Astrocyte of the cerebellum (primary cell): Measurements from ENCODE around the gene ANXA2.

ENCODE experiments used
- DNase-seq: peaks from one replicate; pipeline ENCODE4 v3.0.0-alpha.2; 2011; ENCODE audit warnings: low read depth
- H3K4me3 ChIP-seq: 2 replicates; pipeline ENCODE4 v1.5.1; 2011; ENCODE audit warnings: mild to moderate bottlenecking, low read depth, low read length, moderate library complexity
- in situ Hi-C: cut with HindIII; loops from 2 replicates; pipeline ENCODE4 v1.10.0; 2017; ENCODE audit warnings: low sequenced_read_pairs
- TF ChIP-seq, protein P1 (sequence below): IDR thresholded peaks from 2 replicates; pipeline ENCODE4 v1.5.1; 2012; ENCODE audit warnings: low read length, low read depth, moderate library complexity, mild to moderate bottlenecking; ENCODE audit errors: missing control alignments

Gene ANXA2

GRCh38 chr15:60372227-60372626 lies 25.6 kb downstream of the ANXA2 start:
- H3K4me3 ChIP-seq: no peak overlapping the region
- in situ Hi-C loops: no loop called here
- DNase-seq: no peak
- TF ChIP-seq, protein P1, sequence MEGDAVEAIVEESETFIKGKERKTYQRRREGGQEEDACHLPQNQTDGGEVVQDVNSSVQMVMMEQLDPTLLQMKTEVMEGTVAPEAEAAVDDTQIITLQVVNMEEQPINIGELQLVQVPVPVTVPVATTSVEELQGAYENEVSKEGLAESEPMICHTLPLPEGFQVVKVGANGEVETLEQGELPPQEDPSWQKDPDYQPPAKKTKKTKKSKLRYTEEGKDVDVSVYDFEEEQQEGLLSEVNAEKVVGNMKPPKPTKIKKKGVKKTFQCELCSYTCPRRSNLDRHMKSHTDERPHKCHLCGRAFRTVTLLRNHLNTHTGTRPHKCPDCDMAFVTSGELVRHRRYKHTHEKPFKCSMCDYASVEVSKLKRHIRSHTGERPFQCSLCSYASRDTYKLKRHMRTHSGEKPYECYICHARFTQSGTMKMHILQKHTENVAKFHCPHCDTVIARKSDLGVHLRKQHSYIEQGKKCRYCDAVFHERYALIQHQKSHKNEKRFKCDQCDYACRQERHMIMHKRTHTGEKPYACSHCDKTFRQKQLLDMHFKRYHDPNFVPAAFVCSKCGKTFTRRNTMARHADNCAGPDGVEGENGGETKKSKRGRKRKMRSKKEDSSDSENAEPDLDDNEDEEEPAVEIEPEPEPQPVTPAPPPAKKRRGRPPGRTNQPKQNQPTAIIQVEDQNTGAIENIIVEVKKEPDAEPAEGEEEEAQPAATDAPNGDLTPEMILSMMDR: no peak

DNA sequence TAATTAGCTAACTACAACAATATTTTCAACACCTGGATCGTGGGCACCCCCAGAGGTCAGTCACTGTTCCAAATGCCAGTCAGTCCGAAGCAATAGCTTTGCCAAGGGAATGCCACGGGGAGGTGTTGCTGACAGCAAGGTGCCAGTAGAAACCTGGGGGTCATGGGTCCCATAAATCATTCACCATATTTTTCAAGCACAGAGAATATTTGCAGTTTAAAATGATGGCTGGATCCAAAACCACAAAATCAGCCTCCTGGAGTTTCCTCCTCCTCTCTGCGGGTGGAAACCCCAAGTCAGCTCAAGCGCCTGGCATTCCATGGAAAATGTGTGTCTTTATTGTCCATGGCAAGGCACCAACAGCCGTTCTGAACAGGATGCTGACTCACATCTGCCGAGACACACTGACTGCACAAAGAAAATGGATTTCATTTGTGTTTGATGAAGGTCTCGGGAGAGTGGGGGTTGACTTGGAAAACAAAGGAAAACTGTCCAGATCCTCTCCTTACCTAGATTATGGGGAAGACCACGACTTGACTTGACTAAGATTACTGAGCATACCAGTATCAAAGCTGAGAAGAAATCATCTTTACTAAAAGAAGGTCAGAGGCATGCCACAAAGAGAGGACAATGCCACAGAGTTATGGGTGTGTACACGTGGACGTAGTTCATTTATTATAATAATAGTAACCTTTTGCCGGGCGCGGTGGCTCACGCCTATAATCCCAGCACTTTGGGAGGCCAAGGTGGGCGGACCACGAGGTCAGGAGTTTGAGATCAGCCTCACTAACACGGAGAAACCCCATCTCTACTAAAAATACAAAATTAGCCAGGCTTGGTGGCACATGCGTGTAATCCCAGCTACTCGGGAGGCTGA lies 26.4 kb downstream of the ANXA2 start:
- TF ChIP-seq, protein P1: no peak
- no peak overlapping the region for H3K4me3 ChIP-seq
- in situ Hi-C loops: no loop called here
- peak; percentile 100 for DNase-seq

- H3K4me3 ChIP-seq: no peak overlapping the region
- TF ChIP-seq, protein P1: no peak
- in situ Hi-C loops: no loop called here
- no peak for DNase-seq
Observed at GRCh38 chr15:60370869-60371136, 27.0 kb downstream of the ANXA2 start.

- in situ Hi-C loops: no loop called here
- TF ChIP-seq, protein P1: no peak
- DNase-seq: no peak
- no peak overlapping the region for H3K4me3 ChIP-seq
Observed at GRCh38 chr15:60370105-60370868, 27.5 kb downstream of the ANXA2 start.

GRCh38 chr15:60369696-60370095 lies 28.1 kb downstream of the ANXA2 start:
- DNase-seq: no peak
- TF ChIP-seq, protein P1: no peak
- no peak overlapping the region for H3K4me3 ChIP-seq
- in situ Hi-C loops: no loop called here

- in situ Hi-C loops: loop anchor here (5.0 kb wide), 2 partner anchors 33 to 73 kb away; partner anchors contain the start of gene ANXA2
- no peak overlapping the region for H3K4me3 ChIP-seq
- TF ChIP-seq, protein P1: no peak
- DNase-seq: no peak
Observed at GRCh38 chr15:60364612-60364924, 33.2 kb downstream of the ANXA2 start.
